A673 (cell line): ENCODE measurements around the gene EFCAB14.

ENCODE experiments used
- EZH2 ChIP-seq: fragments of 200-600 bp; sonication (generic); IDR thresholded peaks from 2 replicates; pipeline ENCODE4 v1.6.1; 2017; ENCODE audit warnings: borderline replicate concordance, low read depth, mild to moderate bottlenecking, mixed read lengths, antibody characterized with exemption, low read length; ENCODE audit not compliant: poor library complexity, severe bottlenecking
- TF ChIP-seq, protein P1 (sequence below): fragments of 300-800, 200-600 bp; sonication (generic); conservative IDR thresholded peaks from 2 replicates; pipeline ENCODE4 v1.5.1; 2017; ENCODE audit warnings: low read depth, mild to moderate bottlenecking, antibody characterized with exemption, low read length, moderate library complexity, mixed read lengths

GRCh38 chr1:46637444-46638083 is 81.3 kb downstream of the EFCAB14 start:
- TF ChIP-seq, protein P1, sequence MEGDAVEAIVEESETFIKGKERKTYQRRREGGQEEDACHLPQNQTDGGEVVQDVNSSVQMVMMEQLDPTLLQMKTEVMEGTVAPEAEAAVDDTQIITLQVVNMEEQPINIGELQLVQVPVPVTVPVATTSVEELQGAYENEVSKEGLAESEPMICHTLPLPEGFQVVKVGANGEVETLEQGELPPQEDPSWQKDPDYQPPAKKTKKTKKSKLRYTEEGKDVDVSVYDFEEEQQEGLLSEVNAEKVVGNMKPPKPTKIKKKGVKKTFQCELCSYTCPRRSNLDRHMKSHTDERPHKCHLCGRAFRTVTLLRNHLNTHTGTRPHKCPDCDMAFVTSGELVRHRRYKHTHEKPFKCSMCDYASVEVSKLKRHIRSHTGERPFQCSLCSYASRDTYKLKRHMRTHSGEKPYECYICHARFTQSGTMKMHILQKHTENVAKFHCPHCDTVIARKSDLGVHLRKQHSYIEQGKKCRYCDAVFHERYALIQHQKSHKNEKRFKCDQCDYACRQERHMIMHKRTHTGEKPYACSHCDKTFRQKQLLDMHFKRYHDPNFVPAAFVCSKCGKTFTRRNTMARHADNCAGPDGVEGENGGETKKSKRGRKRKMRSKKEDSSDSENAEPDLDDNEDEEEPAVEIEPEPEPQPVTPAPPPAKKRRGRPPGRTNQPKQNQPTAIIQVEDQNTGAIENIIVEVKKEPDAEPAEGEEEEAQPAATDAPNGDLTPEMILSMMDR = no peak
- TF ChIP-seq EZH2 = no peak
